Glomerular visceral epithelial cell (primary cell): ENCODE results near the gene AGAP1.

Experiments used
- DNase-seq: peaks from one replicate; pipeline ENCODE4 v3.0.0-alpha.2; 2016; ENCODE audit errors: extremely low spot score

The AGAP1 gene

DNA sequence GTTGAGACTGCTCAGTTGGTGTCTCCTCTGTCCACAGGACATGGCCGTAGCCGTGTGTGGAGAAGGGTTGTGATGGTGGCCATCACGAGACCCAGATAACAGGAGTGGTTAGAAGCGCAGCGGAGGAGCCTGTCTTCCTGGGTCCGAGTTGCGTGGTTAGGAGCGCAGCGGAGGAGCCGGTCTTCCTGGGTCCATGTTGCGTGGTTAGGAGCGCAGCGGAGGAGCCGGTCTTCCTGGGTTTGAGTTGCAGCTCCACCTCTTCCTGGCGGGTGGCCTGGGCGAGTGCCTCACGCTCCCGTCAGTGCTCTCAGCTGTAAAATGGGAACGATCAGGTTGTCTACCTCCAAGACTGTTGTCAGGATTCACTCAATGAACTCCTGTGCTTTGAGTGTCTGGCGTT lies 498.2 kb downstream of the AGAP1 start:
- DNase-seq = no peak

DNA sequence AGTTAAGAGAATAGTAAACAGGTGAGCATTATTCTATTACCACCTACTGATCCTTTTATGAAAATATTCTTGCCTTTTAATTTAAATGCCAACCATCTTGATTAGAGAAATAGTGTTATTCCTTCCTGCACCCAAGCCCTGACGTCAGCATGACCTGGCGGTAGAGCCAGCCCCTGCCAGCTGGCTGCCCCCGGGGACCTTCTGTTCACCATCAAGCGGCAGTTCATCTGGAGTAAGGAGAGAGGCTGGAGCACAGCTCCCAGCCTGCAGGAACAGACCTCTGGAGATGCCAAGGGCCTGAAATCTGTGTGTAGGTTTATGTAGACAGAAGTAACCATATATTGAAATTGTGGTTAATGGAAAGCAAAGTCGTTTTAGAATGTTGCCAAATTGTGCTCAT lies 502.6 kb downstream of the AGAP1 start:
- DNase-seq = no peak

DNA sequence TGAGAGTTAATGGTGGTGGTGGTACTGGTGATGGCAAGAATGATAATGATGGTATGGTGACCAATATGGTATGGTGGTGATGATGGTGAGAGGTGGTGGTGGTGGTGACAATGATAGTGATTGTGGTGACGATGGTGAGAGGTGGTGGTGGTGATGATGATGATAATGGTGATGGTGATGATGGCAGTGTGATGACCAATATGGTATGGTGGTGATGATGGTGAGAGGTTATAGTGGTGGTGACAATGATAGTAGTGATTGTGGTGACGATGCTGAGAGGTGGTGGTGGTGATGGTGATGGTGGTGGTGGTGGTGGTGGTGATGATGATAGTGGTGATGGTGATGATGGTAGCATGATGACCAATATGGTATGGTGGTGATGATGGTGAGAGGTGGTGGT lies 505.2 kb downstream of the AGAP1 start:
- no peak for DNase-seq

GRCh38 chr2:236001166-236001828 lies 507.5 kb downstream of the AGAP1 start:
- DNase-seq = peak; percentile 27

DNA sequence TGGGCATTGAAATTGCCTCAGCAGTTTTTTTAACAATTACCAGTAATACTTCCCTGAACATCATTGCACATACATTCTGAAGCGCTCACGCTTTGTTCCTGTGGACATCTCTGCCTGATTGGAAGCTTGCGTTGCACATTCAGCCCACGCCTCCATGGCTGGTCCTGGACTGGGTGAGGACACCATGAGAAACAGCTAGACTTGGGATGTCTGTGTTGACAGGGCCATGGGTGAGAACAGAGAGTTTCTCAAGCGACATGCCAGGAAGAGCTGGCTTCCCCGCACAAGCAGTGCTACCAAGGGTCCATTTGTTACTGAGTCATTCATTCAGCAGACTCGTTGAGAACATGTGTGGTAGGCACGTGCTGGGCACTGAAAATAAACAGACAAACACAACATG lies 508.0 kb downstream of the AGAP1 start:
- DNase-seq = no peak

DNA sequence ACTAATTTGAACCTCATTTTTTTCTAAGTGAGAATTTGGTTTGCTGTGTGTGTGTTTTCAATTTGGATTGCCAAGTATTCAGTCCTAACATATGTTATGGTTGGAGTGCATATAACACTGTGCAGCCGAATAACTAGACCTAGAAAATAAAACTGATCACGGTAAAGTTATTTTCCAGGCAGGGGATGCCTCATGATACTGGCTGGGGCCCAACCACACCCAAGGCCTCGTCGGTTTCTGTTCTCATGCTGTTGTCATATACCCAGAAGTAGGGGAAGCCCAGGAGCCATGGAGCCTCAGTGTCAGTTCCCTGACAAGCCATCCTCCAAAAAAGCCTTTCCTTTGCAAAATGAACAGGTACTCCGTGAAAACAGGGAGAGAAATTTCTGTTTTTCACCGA lies 514.2 kb downstream of the AGAP1 start:
- no peak for DNase-seq

DNA sequence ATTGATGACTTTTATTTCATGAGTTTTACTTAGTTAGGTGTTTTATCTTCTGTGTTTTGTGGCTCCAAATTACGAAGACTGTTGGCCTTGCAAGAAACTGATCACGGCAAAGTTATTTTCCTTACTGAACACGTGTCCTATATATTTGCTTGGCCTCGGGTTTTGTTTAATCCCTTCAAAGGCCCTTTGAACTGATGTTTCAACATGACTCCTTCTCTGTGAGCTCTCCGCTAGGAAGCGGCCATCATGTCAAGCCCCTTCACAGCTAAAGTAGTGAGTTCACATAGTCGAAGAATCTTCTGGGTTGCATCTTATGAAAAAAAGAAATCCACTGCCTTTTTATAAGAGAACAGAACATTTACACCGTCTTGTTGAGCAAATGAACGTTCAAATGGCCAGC lies 515.0 kb downstream of the AGAP1 start:
- DNase-seq = no peak

DNA sequence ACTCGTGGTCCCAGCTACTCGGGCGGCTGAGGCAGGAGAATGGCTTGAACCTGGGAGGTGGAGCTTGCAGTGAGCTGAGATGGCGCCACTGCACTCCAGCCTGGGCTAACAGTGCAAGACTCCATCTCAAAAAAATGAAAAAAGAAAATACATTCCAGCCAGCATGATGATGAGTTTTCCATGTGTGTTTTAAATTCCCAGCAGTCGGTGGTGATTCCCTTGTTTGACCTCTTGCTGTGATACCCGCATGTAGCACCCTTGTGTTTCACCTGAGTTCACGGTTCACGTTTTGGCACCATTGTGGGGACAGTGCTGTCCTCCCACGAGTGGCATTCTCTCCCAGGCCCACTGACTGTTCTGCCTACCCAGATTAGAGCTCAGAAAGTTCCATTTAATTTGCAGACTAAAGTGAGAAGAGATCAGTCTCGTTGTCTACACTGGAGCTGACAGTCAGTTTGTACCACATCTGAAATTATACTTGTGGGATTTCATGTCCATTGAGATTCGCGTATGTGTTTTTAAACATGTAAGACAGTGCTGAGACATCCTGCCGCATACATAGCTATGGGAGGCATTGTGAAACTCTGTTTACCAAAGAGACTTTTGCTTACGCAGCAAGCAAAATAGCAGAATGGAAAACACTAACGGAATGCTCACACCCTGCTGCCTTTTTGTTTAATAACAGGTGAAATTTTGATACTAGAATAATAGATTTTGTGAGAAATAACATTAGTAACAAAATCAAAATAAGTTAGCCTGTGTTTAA lies 517.3 kb downstream of the AGAP1 start:
- no peak for DNase-seq

- no peak for DNase-seq
Observed at GRCh38 chr2:236012155-236012554, 518.3 kb downstream of the AGAP1 start.

DNA sequence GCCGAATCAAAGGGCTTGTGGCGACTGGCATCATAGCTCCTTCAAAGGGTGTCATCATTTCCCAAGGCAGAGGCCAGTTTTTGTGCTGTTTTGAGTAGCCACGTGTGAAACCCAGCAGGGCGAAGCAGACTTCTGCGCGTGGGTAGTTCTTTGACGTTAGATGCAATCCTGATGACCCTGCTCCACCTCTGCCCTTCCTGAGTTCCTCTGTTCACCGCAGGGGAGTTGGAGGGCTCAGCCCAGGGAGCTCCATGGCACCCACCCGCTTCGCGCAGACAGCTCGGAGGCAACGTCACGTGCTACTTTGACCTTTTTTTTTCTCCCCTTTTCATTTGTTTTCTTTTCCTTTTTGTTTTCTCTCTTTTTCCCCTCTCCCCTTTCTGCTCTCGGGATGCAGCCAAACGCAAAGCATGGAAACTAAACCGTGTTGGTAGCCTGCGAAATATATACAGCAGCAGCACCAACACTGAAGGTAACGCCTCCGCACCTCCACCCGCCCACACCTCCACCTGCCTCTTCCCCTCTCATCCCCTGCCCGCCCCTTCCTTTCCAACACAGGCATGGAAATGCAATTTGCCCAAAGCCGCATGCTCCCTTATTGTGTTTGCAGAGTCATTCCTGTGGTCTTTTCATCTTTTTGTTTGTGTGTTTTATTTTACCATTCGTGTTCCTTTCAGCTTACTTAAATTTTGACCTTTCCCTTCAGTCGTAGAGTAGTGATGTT lies 520.7 kb downstream of the AGAP1 start:
- no peak for DNase-seq

GRCh38 chr2:236015171-236015570 lies 521.3 kb downstream of the AGAP1 start:
- DNase-seq = no peak

GRCh38 chr2:236016496-236016895 lies 522.7 kb downstream of the AGAP1 start:
- no peak for DNase-seq

DNA sequence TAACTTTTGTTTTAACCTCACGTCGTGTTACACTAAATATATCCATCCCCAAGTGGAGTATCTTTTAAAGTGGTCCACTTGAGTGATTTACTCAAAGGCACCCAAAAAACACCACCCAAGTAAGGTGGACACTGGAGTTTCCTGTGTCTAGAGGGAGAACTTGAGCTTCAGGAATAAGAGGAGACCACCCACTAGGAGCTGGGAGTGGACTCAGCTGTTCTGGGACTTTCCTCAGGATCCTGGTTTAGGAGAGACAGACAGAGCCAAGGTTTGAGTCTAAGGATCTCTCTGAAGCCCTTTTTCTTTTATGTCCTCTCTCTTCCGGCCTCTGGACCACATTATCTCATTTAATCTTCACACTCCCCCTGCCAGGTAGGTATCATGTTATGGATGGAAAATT lies 523.6 kb downstream of the AGAP1 start:
- no peak for DNase-seq

GRCh38 chr2:236019434-236019833 lies 525.6 kb downstream of the AGAP1 start:
- DNase-seq = no peak

GRCh38 chr2:236021499-236022057 lies 527.7 kb downstream of the AGAP1 start:
- DNase-seq = no peak

GRCh38 chr2:236022128-236022527 lies 528.3 kb downstream of the AGAP1 start:
- no peak for DNase-seq

DNA sequence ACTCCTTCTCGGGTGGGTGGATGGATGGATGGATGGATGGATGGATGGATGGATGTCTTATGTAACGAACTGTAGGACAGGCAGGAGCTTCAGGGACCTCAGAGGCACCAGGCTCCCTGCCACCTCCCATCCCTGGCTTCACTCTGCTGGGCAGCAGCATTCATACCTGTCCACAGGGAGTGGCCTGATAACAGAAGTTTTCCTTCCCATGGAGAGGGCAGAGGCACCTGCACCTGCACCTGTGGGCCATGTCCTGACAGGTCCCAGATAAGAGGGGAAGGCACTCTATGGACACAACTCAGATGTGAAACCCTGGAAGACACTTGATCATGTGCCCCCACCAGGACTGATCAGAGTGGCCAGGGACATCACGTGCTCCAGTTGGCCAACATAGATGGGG lies 532.0 kb downstream of the AGAP1 start:
- no peak for DNase-seq

DNA sequence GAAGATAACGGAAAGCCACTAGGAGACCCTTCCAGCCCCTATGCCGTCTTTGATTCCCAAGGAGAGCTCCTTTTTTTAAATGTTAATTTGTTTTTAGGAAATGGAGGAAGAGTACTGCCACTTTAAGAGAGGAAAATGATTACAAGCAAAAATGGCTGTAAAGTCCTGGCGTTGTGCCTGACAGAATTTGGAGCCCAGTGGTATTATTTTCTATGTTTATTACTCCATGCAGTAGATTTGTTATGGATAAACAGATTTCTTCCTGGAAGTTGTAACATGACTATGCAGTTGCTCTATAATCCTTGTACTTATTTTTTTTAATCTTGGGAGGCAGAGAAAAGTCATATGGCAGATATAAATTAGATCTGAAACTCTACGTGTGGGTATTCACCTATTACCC lies 533.0 kb downstream of the AGAP1 start:
- no peak for DNase-seq

DNA sequence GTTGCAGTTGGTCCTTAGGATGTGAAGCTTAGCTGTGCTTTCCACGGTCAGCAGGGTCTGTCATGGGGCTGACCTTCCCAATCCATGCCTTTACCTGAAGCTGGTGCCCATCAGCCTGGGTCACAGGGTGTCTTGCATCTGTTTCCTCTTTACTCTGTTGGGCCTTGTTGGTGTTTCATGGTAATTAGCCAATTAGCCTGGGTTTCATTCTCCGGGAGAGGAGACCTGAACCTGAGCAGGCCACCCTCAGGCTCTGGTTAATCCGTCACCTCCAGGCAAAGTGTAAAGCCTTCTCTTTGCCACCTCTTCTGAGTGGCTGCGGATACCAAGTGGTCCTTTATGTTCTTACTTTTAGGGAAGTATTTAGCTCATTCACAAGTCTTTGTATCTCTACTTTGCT lies 534.2 kb downstream of the AGAP1 start:
- no peak for DNase-seq

DNA sequence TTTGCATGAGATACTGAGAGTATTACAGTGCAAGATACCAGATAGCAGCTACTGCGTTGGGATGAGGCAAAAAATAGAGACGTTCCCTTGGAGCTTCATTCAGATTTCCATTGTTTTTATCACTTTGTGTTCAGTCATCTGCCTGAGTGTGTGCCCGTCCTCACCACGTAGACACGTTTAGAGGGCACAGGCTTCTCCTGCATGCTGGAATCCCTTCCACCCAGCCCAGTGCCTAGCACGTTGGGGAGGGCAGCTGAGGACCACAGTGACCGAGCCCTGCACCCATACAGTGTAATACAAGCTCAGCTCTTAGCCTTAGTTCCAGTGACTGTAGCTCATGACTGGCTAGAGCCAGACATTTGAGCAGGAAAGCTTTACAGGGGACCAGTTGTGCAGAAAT lies 539.6 kb downstream of the AGAP1 start:
- no peak for DNase-seq

- no peak for DNase-seq
Observed at GRCh38 chr2:236034974-236035373, 541.1 kb downstream of the AGAP1 start.

DNA sequence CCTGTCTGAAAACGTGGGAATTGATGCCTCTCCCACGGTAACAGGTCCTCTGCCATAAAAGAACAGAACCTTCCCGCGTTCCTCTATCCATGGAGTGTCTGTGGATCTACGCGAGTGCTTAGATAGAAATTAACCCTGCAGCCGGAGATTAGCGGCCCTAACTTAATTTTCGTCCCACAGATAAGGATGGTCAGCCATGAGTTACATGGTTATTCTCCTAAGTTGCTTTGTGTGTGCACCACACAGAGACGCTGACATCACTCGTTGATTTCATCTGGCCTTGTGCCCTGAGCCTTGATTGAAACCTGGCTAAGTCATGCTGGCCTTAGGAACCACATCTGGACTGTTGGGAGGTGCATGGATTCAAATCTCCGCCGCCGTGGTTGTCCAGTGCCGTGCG lies 542.2 kb downstream of the AGAP1 start:
- DNase-seq = no peak

- DNase-seq = no peak
Observed at GRCh38 chr2:236038096-236038495, 544.3 kb downstream of the AGAP1 start.
